Transverse colon (tissue), 4 donors: ENCODE measurements around the gene SLC39A7.

Experiments
- POLR2A ChIP-seq: fragments of 450-650 bp; IDR thresholded peaks from one replicate; pipeline ENCODE4 v1.6.1; 2016; ENCODE audit warnings: antibody characterized with exemption, mild to moderate bottlenecking, moderate library complexity
- POLR2AphosphoS5 ChIP-seq, 3 donors: sonication (generic); formaldehyde crosslinking; IDR thresholded peaks; one replicate each; pipeline ENCODE4 v1.6.1; 2016; ENCODE audit warnings: antibody characterized with exemption in 3 of 3
- TF ChIP-seq, protein P1 (sequence below), 5 experiments: fragments of 200-600 bp in 3 of 5; fragments of 450-650 bp in 2 of 5; sonication (generic) in 3 of 5; IDR thresholded peaks; 1 replicate in 2 of 5; 2 replicates in 3 of 5; pipeline ENCODE4 v1.5.1; 2016 to 2017; ENCODE audit warnings: antibody characterized with exemption in 5 of 5, inconsistent platforms in 3 of 5, mild to moderate bottlenecking in 2 of 5, moderate library complexity in 1 of 5

DNA sequence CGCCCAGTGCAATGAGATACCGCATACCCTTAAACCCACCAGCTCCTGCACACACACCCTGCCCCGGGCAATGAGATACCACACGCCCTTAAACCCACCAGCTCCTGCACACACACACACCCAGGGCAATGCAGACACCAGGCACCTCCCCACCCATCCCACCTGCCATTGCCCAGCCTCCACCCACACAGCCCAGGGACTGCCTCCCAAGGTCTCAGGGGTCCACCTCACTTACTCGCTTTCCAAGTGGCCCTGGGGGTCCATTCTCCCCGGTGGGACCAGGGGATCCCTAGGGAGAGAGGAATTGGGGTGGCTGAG lies 32.4 kb upstream of the SLC39A7 start:
- TF ChIP-seq, protein P1, sequence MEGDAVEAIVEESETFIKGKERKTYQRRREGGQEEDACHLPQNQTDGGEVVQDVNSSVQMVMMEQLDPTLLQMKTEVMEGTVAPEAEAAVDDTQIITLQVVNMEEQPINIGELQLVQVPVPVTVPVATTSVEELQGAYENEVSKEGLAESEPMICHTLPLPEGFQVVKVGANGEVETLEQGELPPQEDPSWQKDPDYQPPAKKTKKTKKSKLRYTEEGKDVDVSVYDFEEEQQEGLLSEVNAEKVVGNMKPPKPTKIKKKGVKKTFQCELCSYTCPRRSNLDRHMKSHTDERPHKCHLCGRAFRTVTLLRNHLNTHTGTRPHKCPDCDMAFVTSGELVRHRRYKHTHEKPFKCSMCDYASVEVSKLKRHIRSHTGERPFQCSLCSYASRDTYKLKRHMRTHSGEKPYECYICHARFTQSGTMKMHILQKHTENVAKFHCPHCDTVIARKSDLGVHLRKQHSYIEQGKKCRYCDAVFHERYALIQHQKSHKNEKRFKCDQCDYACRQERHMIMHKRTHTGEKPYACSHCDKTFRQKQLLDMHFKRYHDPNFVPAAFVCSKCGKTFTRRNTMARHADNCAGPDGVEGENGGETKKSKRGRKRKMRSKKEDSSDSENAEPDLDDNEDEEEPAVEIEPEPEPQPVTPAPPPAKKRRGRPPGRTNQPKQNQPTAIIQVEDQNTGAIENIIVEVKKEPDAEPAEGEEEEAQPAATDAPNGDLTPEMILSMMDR (IDR thresholded peaks at IDR 0.05), result no peak
- TF ChIP-seq POLR2AphosphoS5 (IDR thresholded peaks at IDR 0.05), result no peak
- TF ChIP-seq POLR2A, result no peak
